NCI-H1436 (cell line): Measurements from ENCODE around the gene PACS1.
"Not testable (repeated sequence)": the region's sequence is repeated elsewhere in the genome, so short reads cannot be mapped to it uniquely, and the experiment has no call there.

Experiments used
- DNase-seq: peaks from one replicate; lab custom pipeline; 2025; lab: John Stamatoyannopoulos, UW

PACS1 gene

GRCh38 chr11:66076561-66076960 is 6.5 kb downstream of the PACS1 start:
- DNase-seq, result no peak

GRCh38 chr11:66077927-66078326 is 7.9 kb downstream of the PACS1 start:
- DNase-seq, result no peak

GRCh38 chr11:66078949-66079348 is 8.9 kb downstream of the PACS1 start:
- DNase-seq, result not testable (repeated sequence)

DNA sequence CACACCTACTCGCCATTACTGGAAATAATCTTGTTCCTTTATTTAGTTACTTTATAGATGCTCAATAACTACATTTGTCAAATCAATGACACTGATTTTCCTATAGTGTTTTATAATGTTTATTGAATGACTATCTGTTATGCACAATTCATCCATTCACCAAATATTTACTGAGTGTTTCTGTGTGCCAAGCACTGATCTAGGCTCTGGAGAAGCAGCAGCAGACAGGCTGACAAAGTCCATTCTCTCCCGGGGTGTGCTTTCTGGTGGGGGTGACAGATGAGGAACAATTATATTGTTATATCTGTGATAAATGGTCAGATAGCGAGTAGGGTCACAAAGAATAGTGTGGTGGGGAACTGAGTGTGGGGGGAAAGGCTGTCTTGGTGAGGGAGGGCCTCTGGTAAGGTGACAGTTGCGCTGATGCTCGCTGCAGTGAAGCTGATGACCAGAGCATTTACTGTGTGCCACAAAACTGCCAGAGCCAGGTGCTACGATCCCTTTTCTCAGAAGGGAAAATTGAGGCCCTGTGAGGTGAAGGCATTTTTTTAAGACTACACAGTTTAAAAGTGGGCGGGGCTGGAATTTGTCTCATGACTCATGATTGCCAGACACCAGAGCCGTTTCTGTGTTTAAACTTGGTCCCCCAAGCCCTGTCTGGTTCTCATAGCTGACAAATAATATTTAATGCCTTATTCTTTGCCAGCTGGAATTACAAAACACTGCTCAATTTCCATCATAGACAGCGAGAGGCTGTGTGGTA is 10.2 kb downstream of the PACS1 start:
- DNase-seq, result no peak

GRCh38 chr11:66081505-66081904 is 11.4 kb downstream of the PACS1 start:
- no peak for DNase-seq

- peak; percentile 57 for DNase-seq
Observed at GRCh38 chr11:66082946-66083698, 13.1 kb downstream of the PACS1 start.

DNA sequence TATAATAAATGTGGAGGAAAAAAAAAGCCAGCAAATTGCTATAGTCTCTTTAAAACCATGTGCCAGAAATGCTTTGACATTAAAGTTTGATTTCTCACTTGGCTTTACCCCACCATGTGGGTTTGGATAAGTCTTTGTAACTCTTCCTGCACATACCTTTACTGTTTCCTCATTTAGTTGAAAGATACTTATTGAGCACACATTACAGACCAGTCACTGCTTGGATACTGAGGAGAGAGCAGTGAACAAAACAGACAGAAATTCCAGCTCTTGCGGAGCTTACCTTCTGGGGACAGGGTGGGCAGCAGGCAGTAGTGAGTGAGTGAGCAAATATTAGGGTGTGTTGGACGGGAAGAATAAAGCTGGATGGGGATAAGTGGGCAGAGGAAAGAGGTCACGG is 13.7 kb downstream of the PACS1 start:
- no peak for DNase-seq

DNA sequence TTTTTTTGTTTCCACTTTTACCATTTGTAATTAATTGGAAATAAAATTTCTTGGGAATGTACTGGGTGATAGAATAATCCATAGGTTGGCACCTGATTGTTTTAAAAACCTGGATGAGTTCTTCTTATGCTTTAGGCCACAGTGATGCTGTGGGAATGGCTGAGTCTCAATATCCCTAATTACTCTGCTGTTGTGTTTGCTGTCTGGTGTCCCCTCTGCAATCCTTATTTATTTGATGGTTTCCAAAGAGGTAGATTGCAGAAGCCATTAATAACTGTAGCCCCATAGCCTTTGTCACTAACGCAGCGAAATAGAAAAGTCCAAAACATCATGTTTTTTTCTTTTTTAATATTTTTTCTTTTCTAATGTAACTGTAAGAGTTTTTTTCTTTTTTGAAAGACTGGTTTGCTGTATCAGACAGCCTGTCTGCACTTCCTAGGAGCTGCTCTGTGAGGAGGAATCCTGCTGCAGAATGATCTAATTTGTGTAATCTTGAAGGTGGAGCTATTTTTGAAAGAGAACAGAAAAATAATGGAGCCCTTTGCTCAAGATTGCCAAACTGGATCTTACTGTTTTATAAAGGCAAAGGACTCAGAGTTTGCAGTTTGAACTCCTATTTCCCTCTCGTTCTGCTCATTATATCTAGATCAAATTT is 14.9 kb downstream of the PACS1 start:
- no peak for DNase-seq

DNA sequence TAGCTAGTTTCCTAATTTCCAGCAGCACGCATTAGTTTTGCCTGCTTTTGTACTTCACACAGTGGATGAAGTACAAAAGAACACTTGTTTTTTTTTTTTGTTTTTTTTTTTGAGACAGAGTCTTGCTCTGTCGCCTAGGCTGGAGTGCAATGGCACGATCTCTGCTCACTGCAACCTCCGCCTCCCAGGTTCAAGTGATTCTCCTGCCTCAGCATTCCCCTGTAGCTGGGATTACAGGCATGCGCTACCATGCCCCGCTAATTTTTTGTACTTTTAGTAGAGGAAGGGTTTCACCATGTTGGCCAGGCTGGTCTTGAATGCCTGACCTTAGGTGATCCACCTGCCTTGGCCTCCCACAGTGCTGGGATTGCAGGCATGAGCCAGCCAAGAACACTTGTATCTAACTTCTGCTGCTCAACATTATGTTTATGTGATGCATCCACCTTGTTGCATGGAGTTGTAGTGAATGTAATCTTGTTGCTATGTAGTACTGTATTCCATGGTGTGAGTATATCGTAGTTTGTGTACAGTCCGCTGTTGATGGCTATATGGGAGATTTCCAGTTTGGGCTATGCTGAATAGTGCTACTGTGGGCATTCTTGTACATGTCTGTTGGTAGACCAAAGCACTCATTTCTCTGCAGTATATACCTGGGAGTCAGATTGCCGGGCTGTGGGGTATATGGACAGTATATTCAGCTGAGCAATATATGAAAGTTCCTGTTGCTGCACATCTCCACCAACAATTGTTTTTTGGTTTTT is 17.3 kb downstream of the PACS1 start:
- DNase-seq, result no peak

DNA sequence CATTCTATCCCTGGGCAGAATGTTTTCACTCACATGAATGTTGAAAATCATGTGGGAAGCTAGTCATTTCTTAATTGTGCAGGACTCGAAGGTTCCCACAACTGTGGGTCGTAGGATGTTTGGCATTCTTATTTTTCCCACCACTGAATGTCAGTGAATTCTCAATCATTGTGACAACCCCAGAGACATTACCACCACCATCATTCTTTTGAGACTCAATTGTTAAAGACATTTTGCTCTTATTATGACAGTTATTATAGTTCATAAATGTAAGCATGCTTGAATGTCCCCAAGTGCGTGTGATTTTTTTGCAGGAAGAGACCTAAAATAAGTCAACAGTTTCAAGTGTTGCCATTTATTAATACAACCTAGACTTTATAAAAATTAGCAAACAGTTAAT is 19.0 kb downstream of the PACS1 start:
- no peak for DNase-seq

- DNase-seq, result no peak
Observed at GRCh38 chr11:66090288-66090687, 20.2 kb downstream of the PACS1 start.

DNA sequence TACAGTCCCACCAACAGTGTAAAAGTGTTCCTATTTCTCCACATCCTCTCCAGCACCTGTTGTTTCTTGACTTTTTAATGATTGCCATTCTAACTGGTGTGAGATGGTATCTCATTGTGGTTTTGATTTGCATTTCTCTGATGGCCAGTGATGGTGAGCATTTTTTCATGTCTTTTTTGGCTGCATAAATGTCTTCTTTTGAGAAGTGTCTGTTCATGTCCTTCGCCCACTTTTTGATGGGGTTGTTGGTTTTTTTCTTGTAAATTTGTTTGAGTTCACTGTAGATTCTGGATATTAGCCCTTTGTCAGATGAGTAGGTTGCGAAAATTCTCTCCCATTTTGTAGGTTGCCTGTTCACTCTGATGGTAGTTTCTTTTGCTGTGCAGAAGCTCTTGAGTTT is 22.1 kb downstream of the PACS1 start:
- not testable (repeated sequence) for DNase-seq

DNA sequence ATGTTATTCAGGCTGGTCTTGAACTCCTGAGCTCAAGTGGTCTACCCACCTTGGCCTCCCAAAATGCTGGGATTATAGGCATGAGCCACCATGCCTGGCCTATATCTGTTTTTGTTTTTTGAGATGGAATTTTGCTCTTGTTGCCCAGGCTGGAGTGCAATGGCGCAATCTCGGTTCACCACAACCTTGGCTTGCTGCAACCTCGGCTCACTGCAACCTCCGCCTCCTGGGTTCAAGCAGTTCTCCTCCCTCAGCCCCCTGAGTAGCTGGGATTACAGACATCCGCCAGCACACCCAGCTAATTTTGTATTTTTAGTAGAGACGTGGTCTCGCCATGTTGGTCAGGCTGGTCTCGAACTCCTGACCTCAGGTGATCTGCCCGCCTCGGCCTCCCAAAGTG is 29.7 kb downstream of the PACS1 start:
- not testable (repeated sequence) for DNase-seq

DNA sequence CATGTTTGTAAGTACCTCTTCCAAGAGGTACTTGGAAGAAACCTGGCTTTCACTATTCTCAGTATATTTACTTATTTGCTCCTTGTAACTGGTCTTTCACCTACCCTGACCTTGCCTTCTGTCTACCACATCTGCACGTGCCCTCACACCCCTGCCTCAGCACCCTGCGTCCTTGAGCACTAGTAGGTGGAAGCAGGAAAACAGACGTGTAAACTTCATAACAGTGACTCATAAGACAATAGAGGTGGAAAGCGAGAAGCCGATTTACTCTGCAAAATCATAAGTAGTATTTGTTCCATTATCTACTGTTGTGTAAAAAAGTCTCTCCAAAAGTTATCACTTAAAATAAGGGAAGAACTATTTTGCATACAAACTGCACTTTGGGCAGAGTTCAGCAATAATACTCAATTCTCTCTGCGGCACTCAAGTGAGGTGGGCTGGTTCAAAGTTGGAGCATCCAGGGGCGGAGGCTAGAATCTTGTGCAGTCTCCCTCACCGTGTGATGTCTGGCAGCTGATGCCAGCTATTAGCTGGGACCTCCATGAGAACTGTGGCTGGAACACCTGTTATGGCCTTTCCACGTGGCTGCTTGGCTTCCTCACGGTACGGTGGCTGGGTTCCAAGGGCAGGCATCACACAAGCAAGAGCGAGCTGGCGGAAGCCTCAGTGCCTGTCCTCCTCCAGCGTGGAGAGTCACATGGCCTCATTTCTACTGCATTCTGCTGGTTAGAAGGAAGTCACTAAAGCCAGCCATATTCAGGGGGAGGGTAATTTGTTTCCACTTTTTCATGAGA is 30.4 kb downstream of the PACS1 start:
- peak; percentile 1 for DNase-seq

- no peak for DNase-seq
Observed at GRCh38 chr11:66101066-66101464, 31.0 kb downstream of the PACS1 start.

DNA sequence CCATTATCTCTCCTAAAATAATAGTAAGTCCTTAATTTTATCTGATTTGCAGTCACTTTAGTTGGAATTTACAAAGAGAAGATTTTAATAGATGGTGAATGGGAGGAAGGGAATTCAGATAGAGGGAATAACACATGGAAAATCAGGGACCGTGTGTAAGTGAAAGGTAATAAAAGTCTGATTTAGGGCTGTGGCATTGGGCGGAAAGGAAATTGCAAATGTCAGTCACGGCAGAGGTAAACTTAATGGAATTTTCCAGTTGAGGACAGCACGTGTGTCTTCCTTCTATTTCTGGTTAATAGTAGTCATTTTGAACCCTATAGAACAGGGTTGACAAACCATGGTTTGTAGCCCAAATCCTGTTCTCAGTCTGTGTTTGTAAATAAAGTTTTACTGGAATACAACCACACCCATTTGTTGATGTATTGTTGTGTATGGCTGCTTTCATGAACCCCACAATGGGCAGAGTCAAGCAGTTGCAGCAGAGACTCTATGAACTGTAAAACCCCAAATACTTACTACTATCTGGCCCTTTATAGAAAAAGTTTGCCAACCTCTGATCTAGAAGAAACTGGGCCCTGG is 34.1 kb downstream of the PACS1 start:
- no peak for DNase-seq

- DNase-seq, result no peak
Observed at GRCh38 chr11:66106786-66107599, 36.9 kb downstream of the PACS1 start.

- DNase-seq, result no peak
Observed at GRCh38 chr11:66107600-66108510, 37.8 kb downstream of the PACS1 start.

DNA sequence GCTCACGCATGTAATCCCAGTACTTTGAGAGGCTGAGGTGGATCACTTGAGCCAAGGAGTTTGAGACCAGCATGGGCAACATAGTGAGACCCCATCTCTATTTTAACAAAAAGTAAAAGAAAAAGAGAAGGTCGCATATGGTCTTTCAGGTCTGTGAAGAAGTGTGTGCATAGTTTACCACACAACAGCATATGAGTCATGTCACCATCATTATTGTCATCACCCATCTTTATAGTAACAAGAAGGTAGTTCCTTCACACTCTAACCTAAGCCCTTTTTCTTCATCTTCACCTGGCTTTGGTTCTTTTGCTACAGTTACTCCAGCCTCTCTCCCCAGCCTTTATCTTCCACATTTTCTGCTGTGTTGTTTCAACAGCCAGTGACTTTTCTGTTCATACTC is 39.2 kb downstream of the PACS1 start:
- no peak for DNase-seq
